K562 (cell line): ENCODE results near the gene TENM4. TPM values are rescaled to one million over a fixed set of nuclear protein-coding genes. Genes with fewer than 3 reads are reported as not detected.

Experiments used
- ATAC-seq: fragments of 200-7000 bp; cut with Tn5 transposase; 3 replicates; pipeline ENCODE4 v1.9.1; 2020; ENCODE audit warnings: moderate library complexity
- BruUV-seq: library from RNA; stranded (reverse); fragments of 400-500 nt; replicated peaks from 2 replicates; lab custom pipeline; 2021; lab: Mats Ljungman, UMichigan
- CTCF ChIA-PET: fragments of 300-600 bp; formaldehyde crosslinking; extraction: SDS; loops from one replicate; lab custom pipeline; 2021; ENCODE audit warnings: low intra/inter-chr PET ratio; lab: Yijun Ruan, JAX
- POLR2A ChIA-PET: fragments of 300-600, 350-650 bp; sonication (Branson Sonifier 250); formaldehyde crosslinking; extraction: SDS; loops from one replicate; lab custom pipeline; 2021; ENCODE audit warnings: antibody characterized with exemption, inconsistent platforms; lab: Yijun Ruan, JAX
- DNase-seq, 4 experiments: peaks; one replicate each; pipeline versions ENCODE4 v3.0.0 to v3.0.0-alpha.2; 2011 to 2018; ENCODE audit warnings: low spot score in 3 of 4, mixed read lengths in 3 of 4; ENCODE audit errors: extremely low read depth in 1 of 4
- FAIRE-seq: peaks from 2 replicates; lab custom pipeline; 2011; peaks lifted over from hg19 to GRCh38; lab: Jason Lieb, UNC
- H2AFZ ChIP-seq: 2 replicates; pipeline ENCODE4 v1.6.0; 2011; ENCODE audit warnings: low read depth, low read length, control low read depth, inconsistent platforms
- H3K27ac ChIP-seq: fragments of 200-600 bp; 3 replicates; pipeline ENCODE4 v1.8.0; 2011; ENCODE audit warnings: low read depth, mild to moderate bottlenecking, control low read depth, inconsistent platforms, low read length, moderate library complexity, mixed read lengths; ENCODE audit errors: extremely low read depth
- H3K27me3 ChIP-seq, 2 experiments: fragments of 300-600 bp in 1 of 2; 2 replicates in 1 of 2; 3 replicates in 1 of 2; pipeline versions ENCODE4 v1.6.0 to v1.8.0; 2011; ENCODE audit warnings: inconsistent platforms in 2 of 2, low read length in 2 of 2, mild to moderate bottlenecking in 1 of 2, mixed read lengths in 1 of 2, moderate library complexity in 1 of 2; ENCODE audit not compliant: control insufficient read depth in 2 of 2, insufficient read depth in 2 of 2
- H3K36me3 ChIP-seq: fragments of 300-600 bp; 3 replicates; pipeline ENCODE4 v1.8.0; 2011; ENCODE audit warnings: mild to moderate bottlenecking, low read length, inconsistent platforms; ENCODE audit not compliant: control insufficient read depth, insufficient read depth
- H3K4me1 ChIP-seq, 2 experiments: fragments of 200-600 bp in 1 of 2; replicated peaks in 1 of 2; 2 replicates in 1 of 2; 3 replicates in 1 of 2; pipeline versions ENCODE4 v1.5.1 to v1.8.0; 2011; ENCODE audit warnings: inconsistent platforms in 2 of 2, low read length in 2 of 2, mild to moderate bottlenecking in 1 of 2, mixed read lengths in 1 of 2, moderate library complexity in 1 of 2; ENCODE audit not compliant: control insufficient read depth in 2 of 2, insufficient read depth in 2 of 2
- H3K4me2 ChIP-seq: 2 replicates; pipeline ENCODE4 v1.6.1; 2011; ENCODE audit warnings: low read length, control low read depth, inconsistent platforms, mixed read lengths; ENCODE audit not compliant: insufficient read depth
- H3K4me3 ChIP-seq: fragments of 200-600 bp; sonication (generic), shearing (Covaris generic); 2 replicates; pipeline ENCODE4 v1.5.1; 2016; ENCODE audit warnings: control low read depth, inconsistent platforms
- H3K79me2 ChIP-seq: fragments of 200-600 bp; 3 replicates; pipeline ENCODE4 v1.8.0; 2011; ENCODE audit warnings: low read length, inconsistent platforms; ENCODE audit not compliant: control insufficient read depth, insufficient read depth
- H3K9ac ChIP-seq, 2 experiments: 2 replicates each; pipeline versions ENCODE4 v1.6.0 to v1.6.1; 2011; ENCODE audit warnings: low read depth in 2 of 2, low read length in 2 of 2, control low read depth in 1 of 2, inconsistent platforms in 1 of 2, mild to moderate bottlenecking in 1 of 2, mixed read lengths in 1 of 2; ENCODE audit not compliant: insufficient read depth in 1 of 2
- H3K9me1 ChIP-seq: one replicate; pipeline ENCODE4 v1.6.0; 2011; ENCODE audit warnings: inconsistent platforms, mild to moderate bottlenecking, low read length, moderate library complexity; ENCODE audit not compliant: control insufficient read depth, insufficient read depth
- H3K9me3 ChIP-seq: replicated peaks from 2 replicates; pipeline ENCODE4 v1.5.1; 2011; ENCODE audit warnings: low read depth, low read length, inconsistent platforms; ENCODE audit not compliant: control insufficient read depth, insufficient read depth
- H4K20me1 ChIP-seq: replicated peaks from 2 replicates; pipeline ENCODE4 v1.6.1; 2011; ENCODE audit warnings: low read length, inconsistent platforms, mixed read lengths; ENCODE audit not compliant: control insufficient read depth, insufficient read depth
- CHD7 ChIP-seq: fragments of 200-600 bp; sonication (generic); IDR thresholded peaks from one replicate; pipeline ENCODE4 v1.6.1; 2012; ENCODE audit warnings: mild to moderate bottlenecking, low read depth, low read length, inconsistent platforms
- CLOCK ChIP-seq: fragments of 250-450 bp; sonication (Bioruptor Pico); IDR thresholded peaks from 2 replicates; pipeline ENCODE4 v1.4.0; 2020; ENCODE audit warnings: mild to moderate bottlenecking, moderate library complexity, borderline replicate concordance
- NFE2L1 ChIP-seq: fragments of 450-650 bp; IDR thresholded peaks from 2 replicates; pipeline ENCODE4 v1.6.1; 2016; ENCODE audit warnings: missing genetic modification characterization, low read depth, mild to moderate bottlenecking, missing compliant biosample characterization, moderate library complexity, borderline replicate concordance
- POLR2H ChIP-seq: IDR thresholded peaks from 2 replicates; pipeline ENCODE4 v1.6.1; 2016; ENCODE audit warnings: missing genetic modification characterization, low read depth, mild to moderate bottlenecking, control low read depth, missing compliant biosample characterization, moderate library complexity
- ZBTB9 ChIP-seq: fragments of 450-650 bp; formaldehyde crosslinking; IDR thresholded peaks from 2 replicates; pipeline ENCODE4 v1.4.0; 2020; ENCODE audit warnings: mild to moderate bottlenecking, moderate library complexity
- ZNF347 ChIP-seq: fragments of 450-650 bp; formaldehyde crosslinking; IDR thresholded peaks from 2 replicates; pipeline ENCODE4 v1.4.0; 2020; ENCODE audit warnings: low read depth, mild to moderate bottlenecking, moderate library complexity
- WGBS: fragments of 100-300 bp; shearing (Covaris generic); methylation state at CpG from one replicate; pipeline ENCODE4 v1.1.6; 2016; ENCODE audit warnings: low coverage, mixed read lengths; ENCODE audit not compliant: insufficient coverage; ENCODE audit errors: missing lambda C conversion rate; 5-methylcytosine and 5-hydroxymethylcytosine counted together
- in situ Hi-C: fragments of 300-500 bp; cut with MboI; formaldehyde crosslinking; loops from 4 replicates; pipeline ENCODE4 v1.15.0; 2018; ENCODE audit warnings: inconsistent platforms, mixed read lengths
- intact Hi-C: fragments of 100-400 bp; cut with micrococcal nuclease; formaldehyde crosslinking; loops from 2 replicates; pipeline ENCODE4 v1.14.2; 2022
- polyA plus RNA-seq, 8 experiments: library from polyadenylated mRNA; depleted of rRNA in 4 of 8; stranded (reverse) in 5 of 8; unstranded in 3 of 8; fragments of >200 nt; fragmentation: Nextera tagmentation in 2 of 8; fragmentation: Illumina TruSeq in 1 of 8; extraction: Ambion mirVana in 2 of 8; extraction: Trizol in 1 of 8; gene quantifications; 2 replicates each; pipeline versions ENCODE4 v1.2.1 to v1.2.3, GENCODE V29; 2011 to 2014; ENCODE audit warnings: inconsistent platforms in 1 of 8, missing spikeins in 1 of 8
- total RNA-seq, 7 experiments: library from RNA; depleted of rRNA in 6 of 7; stranded (reverse); fragments of >200 nt in 6 of 7; fragmentation: Illumina TruSeq in 2 of 7; extraction: Trizol in 2 of 7; gene quantifications; 2 replicates each; pipeline versions ENCODE4 v1.2.1 to v1.2.3, GENCODE V29; 2011 to 2021; ENCODE audit warnings: low replicate concordance in 1 of 7

TENM4 gene
- total and polyA plus RNA-seq, 9 of the 15 experiments (the other 6 are each of a cell fraction or from before 2014, with no cell fraction given) = 0.16 TPM; not detected in 8

DNA sequence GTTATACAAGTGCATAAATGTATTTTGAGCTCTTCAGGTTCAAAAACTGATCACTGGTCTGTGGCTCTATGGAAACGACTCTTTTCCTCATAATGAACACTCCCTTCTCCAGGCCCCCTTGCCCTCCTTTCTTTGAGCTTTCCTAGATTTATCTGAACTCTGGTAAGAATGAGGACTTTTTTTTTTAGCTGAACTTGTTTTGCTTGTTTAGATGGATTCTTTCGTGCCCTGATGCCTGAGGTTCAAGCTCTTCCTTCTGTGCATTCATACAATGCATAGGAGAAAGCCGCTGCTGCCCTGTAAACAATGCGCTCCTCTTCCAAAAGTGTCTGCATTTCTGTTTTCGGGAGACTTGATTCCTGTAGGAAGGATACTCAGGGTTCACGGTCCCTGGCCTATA is 205.1 kb downstream of the TENM4 start:
- ATAC-seq (no peak), FAIRE-seq (no peak), DNase-seq (no peak)
- H3K4me3 ChIP-seq = no peak overlapping the region
- no TSS peak for BruUV-seq
- H3K79me2 ChIP-seq = no peaks in the 10 kb centered on the region
- H4K20me1 ChIP-seq = no peaks in the 10 kb centered on the region; the same call in 1 of the 2 replicates
- no peaks in the 10 kb centered on the region for H3K9me1 ChIP-seq
- no peak overlapping the region for H3K27ac ChIP-seq
- ChIA-PET POLR2A (no interaction called here), CTCF (no interaction called here)
- 1% methylated on average over 6 of the region's 6 CpGs for WGBS
- no peaks in the 10 kb centered on the region for H3K9me3 ChIP-seq
- in situ Hi-C loops = no loop called here
- H3K4me1 ChIP-seq = no peaks in the 10 kb centered on the region
- H3K36me3 ChIP-seq = no peaks in the 10 kb centered on the region
- peaks cover 0 to 11% of the 10 kb centered on the region in 2 experiments; a peak in 3 of 5 replicates for H3K27me3 ChIP-seq
- no peak overlapping the region for H3K9ac ChIP-seq
- H3K4me2 ChIP-seq = no peak overlapping the region
- no peak overlapping the region for H2AFZ ChIP-seq
- intact Hi-C loops = no loop called here
- TF ChIP-seq CHD7 (no peak), CLOCK (CRISPR knock-in tag) (no peak), POLR2H (tag) (no peak), ZBTB9 (CRISPR knock-in tag) (no peak), ZNF347 (CRISPR knock-in tag) (no peak), NFE2L1 (no peak)
